GM21619 (cell line): Measurements from ENCODE around the gene SPAM1.
"Not testable (repeated sequence)": the region's sequence is repeated elsewhere in the genome, so short reads cannot be mapped to it uniquely, and the experiment has no call there.

Experiments
- ATAC-seq: cut with Tn5 transposase; IDR thresholded peaks from one replicate; pipeline ENCODE4 v1.9.1; 2021; ENCODE audit not compliant: unreplicated experiment

The SPAM1 gene

DNA sequence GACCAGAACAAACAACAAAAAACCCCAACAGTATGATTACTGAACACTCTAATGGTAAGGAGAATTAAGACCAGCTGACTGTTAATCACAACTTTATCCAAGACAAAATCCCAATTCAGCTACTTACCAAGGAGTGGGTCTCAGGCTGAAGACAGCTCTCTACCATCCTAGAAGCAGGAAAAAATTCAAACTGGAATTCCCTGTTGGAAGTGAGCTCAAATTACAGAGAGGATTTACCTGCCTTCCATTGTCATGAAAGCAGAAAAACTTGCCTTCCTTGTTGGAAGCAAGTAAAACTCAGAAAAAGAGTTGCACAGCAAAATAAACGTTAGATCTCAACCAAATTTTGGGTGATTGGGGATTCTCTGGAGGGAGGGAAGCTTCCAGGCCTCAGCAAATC is 20.9 kb downstream of the SPAM1 start:
- no peak for ATAC-seq

DNA sequence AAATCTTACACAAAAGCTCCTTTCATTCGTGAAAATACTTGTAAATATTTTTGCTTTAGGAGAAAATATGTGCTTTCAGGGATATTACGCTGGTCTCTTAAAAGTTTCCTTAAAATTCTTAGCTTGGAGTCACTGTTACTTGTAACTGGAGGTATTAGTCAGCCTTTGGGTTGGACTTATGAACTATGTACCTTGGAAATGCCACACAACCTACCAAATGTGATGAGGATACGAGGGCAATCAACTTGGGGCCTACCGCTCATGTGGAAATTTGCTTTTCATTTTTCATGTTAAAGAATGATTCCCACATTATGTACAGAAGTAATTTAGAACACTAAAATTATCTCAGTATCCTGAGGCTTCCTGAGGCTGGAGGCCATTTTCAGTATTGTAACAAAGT is 23.1 kb downstream of the SPAM1 start:
- ATAC-seq, result no peak

DNA sequence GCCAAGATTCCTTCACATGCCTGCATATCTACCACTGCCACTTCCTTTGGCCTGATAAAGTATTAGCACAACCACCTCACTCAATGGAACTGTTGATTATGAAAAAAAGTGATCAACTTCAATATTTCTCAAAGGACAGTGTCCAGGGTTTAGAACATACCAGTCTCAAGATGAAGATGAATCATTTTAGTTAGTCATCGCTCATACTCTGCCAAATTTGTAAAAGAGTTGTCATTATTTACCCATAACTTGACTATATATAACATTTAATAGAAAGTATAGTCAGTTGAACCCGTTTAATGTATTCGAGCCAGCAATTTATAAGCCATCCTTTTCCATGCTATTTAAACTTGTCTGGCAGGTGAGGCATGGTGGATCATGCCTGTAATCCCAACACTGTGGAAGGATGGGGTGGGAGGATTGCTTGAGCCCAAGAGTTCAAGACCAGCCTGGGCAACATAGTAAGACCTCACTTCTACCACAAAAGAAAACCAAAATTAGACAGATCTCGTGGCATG is 33.2 kb downstream of the SPAM1 start:
- no peak for ATAC-seq

DNA sequence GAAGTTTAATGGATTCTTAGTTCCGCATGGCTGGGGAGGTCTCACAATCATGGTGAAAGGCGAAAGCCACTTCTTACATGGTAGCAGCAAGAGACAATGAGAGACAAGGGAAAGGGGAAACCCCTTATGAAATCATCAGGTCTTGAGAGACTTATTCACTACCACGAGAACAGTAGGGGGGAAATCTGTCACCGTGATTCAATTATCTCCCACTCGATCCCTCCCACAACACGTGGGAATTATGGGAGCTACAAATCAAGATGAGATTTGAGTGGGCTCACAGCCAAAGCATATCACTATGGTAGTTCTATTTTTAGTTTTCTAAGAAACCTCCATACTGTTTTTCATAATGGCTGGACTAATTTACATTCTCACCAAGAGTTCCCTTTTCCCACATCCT is 36.7 kb downstream of the SPAM1 start:
- no peak for ATAC-seq

DNA sequence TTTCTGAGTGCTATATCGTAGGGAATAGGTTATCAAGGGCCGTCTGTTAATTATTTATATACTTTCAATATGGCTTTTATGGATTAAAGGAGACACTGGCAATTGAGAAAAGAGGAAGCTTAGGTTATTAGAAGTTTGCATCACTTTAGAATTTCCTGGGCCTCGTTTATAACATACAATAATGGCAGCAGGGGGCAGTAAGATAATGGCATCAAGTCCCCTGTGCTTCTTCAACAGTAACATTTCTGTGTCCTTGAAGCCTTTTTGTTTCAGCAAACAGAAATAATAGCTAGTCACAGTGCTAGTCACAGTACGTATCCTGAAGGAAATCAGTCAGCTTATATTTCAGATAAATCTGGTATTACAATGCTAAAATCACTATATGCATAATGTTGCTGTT is 41.9 kb downstream of the SPAM1 start:
- no peak for ATAC-seq

DNA sequence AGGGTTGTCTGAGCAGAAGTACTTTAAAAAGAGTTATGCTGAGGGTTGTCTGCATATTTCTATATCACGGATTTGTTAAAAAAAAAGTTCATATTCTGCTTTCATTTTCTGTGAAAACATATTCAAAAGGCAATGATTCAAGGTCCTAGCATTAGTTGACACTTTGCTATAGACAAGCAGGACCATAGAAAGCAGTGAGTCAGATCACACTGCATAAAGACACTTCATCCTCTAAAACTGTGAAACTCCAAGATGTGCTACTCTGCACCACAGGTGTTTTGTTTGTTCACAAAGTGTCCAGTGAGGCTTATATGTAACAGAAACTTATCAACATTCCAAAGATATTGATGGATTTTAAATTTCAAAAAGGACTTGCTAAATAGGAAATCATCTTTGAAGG is 47.0 kb downstream of the SPAM1 start:
- no peak for ATAC-seq

DNA sequence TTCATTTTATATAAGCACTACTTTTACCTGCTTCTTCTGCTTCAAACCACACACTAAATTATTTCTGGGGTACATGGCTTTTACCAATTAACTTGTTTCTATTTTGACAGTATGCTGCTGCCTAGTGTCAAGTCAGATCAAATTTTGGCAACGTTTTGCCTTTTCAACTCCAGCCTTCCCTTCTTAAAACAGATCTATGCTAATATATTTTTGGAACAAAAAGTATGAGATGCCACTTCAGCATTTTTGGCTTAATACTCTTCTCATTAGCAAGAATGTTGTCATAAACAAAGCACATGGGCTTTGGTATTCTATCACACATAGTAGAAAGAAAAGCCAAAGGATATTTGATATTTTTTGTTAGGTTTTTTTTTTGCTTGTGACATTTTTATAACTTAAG is 47.8 kb downstream of the SPAM1 start:
- no peak for ATAC-seq

DNA sequence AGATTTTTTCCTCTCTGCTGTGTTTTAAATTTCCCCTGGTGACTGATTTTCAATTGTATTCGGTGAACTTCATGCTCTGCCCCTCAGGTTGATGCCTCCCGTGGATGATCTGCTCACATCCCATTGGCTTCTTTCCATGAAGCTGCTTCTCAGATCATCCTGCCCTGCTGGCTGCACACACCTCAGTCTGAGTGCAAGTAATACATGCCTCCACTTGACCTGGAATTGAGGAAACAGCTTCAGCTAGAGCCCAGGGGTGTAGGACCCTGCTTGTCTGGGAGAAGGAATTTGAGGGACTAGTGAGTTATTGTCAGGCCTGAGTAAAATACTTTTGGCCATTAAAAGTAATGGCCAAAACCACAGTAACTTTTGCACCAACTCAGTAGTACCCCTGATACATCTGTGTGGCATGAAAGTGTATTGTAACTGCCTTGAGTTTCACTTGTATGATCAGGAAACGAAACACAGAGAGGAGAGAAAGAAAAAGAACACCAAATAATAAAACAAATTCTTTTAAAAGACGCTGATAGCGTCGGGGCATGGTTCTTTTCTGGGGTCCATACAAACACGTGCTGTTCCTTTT is 49.4 kb downstream of the SPAM1 start:
- ATAC-seq, result no peak

DNA sequence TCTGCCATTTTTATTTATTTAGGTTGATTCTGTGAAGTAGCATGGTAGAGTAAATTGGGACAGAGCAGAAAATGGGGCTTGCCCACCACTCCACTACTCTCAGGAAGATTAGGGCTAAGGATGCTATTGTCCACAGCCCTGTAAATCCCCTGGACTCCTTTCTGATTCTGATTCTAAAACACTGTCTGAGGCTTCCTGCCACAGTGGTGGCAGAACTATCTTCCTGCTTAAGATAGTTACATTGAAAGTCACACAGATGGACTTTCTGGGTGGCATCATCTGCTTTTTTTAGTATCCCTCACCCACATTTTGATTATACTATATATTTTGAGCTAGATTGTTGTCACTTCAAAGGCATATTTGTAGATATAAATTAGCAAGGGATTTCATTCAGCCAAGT is 50.0 kb downstream of the SPAM1 start:
- no peak for ATAC-seq

DNA sequence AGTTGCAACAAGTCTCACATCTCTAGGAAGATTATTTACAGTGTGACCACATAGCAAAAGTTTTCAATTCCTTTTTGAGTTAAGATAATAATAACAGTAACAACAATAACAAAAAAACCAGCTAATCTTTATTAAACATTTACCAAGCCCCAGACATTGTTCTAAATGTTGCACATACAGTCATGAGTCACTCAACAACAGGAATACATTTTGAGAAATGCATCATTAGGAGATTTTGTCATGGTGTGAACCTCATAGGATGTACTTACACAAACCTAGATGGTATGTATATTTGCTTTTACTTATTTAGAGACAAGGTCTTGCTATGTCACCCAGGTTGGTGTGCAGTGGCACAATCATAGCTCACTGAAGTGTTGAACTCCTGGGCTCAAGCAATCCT is 52.0 kb downstream of the SPAM1 start:
- no peak for ATAC-seq

DNA sequence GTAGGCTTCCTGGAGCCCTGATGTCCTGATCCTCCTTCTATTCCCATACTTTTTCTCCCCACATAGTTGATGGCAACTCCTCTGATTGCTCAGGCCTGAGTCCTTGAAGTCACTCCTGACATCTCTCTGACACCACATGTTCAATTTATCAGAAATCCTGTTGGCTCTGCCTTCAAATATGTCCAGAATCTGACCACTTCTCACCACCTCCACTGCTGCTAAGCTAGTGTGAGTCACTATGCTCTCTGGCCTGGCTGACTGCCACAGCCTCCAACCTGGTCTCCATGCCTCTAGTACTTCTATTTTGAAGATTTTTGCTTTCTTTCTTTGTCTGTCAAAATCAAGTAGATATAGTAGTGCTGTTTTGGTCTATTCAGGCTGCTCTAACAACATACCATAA is 54.8 kb downstream of the SPAM1 start:
- ATAC-seq, result no peak

DNA sequence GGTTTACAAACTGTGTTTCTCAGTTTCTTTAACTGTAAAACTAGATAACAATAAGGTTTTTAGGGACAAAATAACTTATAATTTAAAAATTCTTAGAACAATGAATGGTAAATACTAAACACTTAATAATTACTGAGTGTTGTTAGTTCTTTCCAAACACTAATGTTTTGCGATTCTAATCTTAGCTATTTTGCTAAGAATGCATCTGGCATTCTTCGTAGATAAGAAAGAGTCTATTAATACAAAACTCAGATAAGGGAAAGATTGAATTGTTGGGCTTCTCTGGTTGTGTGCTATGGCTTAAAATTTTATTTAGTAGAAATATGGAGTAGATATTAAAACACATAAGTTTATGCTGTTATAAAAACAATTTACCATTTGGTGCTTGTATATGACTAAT is 62.4 kb downstream of the SPAM1 start:
- no peak for ATAC-seq

DNA sequence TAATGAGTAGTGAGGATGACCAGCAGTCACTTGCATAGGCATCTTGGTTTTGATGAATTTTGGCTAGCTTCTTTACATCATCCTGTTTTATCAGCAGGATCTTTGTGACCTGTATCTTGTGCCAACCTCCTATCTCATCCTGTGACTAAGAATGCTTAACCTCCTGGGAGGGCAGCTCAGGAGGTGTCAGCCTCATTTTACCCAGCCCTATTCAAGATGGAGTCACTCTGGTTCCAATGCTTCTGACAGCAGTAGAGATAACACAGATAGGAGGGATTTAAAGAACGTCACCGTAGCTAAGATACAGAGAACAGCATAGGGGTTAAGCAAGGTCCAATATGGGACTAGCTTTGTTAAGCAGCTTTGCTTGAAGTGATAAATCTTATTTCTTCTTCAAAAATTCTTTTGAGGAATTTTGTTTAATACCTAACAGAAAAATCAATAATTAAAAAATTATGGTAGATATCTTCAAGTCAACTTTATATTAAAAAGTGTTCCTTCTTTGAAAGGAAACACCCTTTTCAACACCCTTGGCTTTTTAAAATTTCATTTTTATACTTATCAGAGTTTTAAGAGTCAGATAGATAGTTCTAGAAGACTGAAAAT is 68.0 kb downstream of the SPAM1 start:
- ATAC-seq, result no peak

DNA sequence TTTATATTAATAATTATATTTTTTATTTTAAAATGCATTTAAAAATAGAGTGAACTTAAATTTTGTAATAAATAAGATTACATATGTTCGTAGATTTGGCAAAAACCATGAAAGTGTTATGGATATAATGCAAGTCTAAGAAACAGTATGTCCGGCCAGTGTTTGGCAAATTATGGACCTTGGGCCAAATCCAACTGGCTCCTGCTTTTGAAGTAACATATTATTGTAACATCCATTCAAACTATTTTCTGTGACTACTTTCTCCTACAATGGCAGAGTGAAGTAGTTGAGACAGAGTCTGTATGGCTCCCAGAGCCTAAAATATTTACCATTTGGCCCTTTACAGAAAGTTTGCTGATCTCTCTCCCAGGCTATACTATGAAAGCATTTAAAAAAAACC is 69.0 kb downstream of the SPAM1 start:
- no peak for ATAC-seq

DNA sequence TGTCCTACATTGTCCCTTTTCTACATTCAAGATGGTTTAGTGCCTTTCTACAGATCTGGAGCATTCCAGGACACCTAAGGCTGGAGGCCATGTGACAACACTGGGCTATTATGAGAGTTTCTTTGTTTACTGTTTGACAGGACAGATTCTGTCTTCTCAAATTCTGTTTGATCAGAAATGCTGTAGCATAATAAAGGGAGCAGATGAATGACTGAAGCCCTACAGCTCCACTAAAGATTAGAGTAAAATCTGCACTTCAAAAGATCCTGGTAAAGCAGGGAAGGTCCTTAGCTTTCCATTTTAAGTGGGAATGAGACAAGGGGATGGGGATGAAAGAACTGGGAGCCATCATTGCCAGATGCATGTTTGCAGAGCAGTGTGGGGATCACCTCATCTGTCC is 69.4 kb downstream of the SPAM1 start:
- no peak for ATAC-seq

DNA sequence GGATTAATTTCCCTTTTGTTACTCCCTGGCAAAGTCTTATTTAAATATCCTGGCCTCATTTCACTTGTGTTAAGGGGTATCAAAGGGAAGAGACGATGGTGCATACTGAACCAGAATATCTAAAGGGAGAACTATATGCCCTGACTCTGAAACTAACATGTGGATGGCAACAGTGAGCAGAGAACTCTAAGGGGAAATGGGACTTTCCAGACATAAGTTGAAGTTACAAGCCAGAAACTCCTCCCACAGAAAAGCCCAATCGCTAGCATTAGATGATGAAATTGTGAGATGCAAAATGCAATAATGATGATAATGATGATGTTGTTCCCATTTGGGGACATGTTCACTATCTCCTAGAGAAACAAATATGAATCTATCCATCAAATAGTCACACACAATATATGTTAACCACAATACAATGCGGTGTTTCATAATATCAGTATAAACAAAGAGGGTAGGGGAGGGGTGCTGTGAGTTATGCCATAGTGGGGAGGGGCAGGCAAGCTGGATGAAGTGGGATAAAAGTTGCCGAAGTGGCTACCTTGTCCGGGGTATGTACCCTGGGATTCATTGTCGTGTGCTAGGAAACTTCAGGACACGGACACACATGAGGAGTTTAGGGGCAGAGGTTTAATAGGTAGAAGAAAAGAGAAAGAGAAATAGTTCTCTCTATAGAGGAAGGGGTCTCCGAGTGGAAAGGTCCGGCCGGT is 70.7 kb downstream of the SPAM1 start:
- ATAC-seq, result no peak

DNA sequence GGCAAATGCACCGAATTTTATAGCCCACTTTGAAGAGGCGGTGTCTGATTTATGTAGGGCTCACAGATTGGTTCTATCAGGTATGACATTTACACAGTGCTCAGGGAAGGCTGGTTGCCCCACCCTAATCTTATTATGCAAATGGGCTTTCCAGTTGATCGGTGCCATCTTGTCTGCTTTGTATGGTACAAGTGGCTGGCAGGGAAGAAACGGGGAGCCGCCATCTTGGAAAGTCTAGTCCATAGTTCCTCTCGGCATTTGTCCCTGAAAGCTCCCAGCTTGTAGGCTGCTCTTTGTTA is 71.2 kb downstream of the SPAM1 start:
- no peak for ATAC-seq

DNA sequence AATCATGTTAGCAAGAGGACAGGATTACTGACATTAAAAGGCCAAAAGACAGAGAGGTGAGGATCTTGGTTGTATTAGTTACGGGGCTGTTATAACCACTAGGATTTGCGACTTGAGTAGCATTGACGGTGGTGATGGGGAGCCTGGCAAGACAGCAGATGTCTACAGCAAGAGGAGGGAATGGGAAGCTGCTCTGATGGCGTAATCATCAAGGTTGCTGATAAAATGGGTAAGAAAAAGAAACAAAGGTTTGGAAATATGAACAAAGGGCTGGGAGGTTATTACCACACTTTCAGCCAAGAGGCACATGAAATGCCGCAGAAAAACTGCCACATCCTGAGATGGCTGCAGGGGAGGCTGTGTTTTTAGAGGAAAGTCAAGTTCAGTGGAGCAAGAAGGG is 73.9 kb downstream of the SPAM1 start:
- no peak for ATAC-seq

DNA sequence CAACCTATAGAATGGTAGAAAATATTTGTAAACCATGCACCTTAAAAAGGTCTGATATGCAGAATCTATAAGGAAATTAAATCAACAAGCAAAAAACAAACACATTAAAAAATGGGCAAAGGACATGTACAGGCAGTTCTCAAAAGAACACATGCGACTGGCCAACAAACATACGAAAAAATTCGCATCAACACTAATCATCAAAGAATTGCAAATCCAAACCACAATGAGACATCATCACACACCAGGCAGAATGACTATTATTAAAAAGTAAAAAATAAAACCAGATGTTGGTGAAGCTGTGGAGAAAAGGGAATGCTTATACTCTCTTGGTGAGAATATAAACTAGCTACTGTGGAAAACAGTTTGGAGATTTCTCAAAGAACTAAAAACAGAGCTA is 74.7 kb downstream of the SPAM1 start:
- no peak for ATAC-seq

DNA sequence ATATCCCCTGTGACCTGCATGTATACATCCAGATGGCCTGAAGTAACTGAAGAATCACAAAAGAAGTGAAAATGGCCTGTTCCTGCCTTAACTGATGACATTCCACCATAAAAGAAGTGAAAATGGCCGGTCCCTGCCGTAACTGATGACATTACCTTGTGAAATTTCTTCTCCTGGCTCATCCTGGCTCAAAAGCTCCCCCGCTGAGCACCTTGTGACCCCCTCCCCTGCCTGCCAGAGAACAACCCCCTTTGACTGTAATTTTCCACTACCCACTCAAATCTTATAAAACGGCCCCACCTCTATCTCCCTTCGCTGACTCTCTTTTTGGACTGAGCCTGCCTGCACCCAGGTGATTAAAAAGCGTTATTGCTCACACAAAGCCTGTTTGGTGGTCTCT is 83.3 kb downstream of the SPAM1 start:
- ATAC-seq, result not testable (repeated sequence)

DNA sequence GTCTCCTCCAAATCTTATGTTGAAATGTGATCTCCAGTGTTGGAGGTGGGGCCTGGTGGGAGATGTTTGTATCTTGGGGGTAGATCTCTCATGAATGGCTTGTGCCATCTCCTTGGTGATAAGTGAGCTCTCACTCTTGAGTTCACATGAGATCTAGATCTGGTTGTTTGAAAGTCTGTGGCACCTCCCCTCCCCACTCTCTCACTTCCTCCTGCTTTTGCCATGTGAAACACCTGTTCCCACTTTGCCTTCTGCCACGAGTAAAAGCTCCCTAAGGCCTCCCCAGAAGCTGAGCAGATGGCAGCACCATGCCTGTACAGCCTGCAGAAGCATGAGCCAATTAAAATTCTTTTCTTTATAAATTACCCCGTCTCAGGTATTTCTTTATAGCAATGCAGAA is 84.3 kb downstream of the SPAM1 start:
- no peak for ATAC-seq
